Endothelial cell of umbilical vein (primary cell): ENCODE data around the gene SDK2. TPM values are rescaled to one million over a fixed set of nuclear protein-coding genes. Genes with fewer than 3 reads are reported as not detected.

ENCODE experiments used
- BruUV-seq: library from RNA; stranded (reverse); fragments of 400-500 nt; replicated peaks from 2 replicates; lab custom pipeline; 2021; lab: Mats Ljungman, UMichigan
- CTCF ChIA-PET: fragments of 300-600, 350-600 bp; sonication (Branson Sonifier 250); formaldehyde crosslinking; loops from one replicate; lab custom pipeline; 2021; ENCODE audit warnings: antibody characterized with exemption, inconsistent platforms; lab: Charles Lee
- POLR2A ChIA-PET: fragments of 300-600, 350-600 bp; sonication (Branson Sonifier 250); formaldehyde crosslinking; loops from one replicate; lab custom pipeline; 2021; ENCODE audit warnings: antibody characterized with exemption, inconsistent platforms; lab: Charles Lee
- DNase-seq: peaks from one replicate; pipeline ENCODE4 v3.0.0-alpha.2; 2011; ENCODE audit warnings: low read depth, low spot score
- FAIRE-seq: peaks from 2 replicates; lab custom pipeline; 2011; peaks lifted over from hg19 to GRCh38; lab: Jason Lieb, UNC
- H2AFZ ChIP-seq: 2 replicates; pipeline ENCODE4 v1.6.0; 2012; ENCODE audit warnings: low read depth, low read length, control low read depth, inconsistent platforms
- H3K27ac ChIP-seq: 2 replicates; pipeline ENCODE4 v1.5.1; 2011; ENCODE audit warnings: low read depth, mild to moderate bottlenecking, control low read depth, low read length, moderate library complexity; ENCODE audit not compliant: insufficient read depth
- H3K27me3 ChIP-seq, 2 experiments: 2 replicates each; pipeline versions ENCODE4 v1.6.0 to v1.6.1; 2011; ENCODE audit warnings: low read length in 2 of 2, mixed read lengths in 1 of 2; ENCODE audit not compliant: control insufficient read depth in 2 of 2, insufficient read depth in 2 of 2
- H3K36me3 ChIP-seq, 2 experiments: 2 replicates in 1 of 2; 3 replicates in 1 of 2; pipeline ENCODE4 v1.5.1; 2011; ENCODE audit warnings: low read length in 2 of 2, mild to moderate bottlenecking in 1 of 2, moderate library complexity in 1 of 2; ENCODE audit not compliant: control insufficient read depth in 2 of 2, insufficient read depth in 2 of 2; ENCODE audit errors: extremely low read depth in 1 of 2
- H3K4me1 ChIP-seq: 3 replicates; pipeline ENCODE4 v1.5.1; 2011; ENCODE audit warnings: mild to moderate bottlenecking, low read length; ENCODE audit not compliant: control insufficient read depth, insufficient read depth; ENCODE audit errors: extremely low read depth
- H3K4me2 ChIP-seq: 2 replicates; pipeline ENCODE4 v1.6.1; 2011; ENCODE audit warnings: low read length, control low read depth, mixed read lengths; ENCODE audit not compliant: insufficient read depth
- H3K4me3 ChIP-seq, 3 experiments: fragments of 200-600 bp in 1 of 3; sonication (generic), shearing (Covaris generic) in 1 of 3; replicated peaks in 1 of 3; 2 replicates each; pipeline ENCODE4 v1.5.1; 2011 to 2016; ENCODE audit warnings: control low read depth in 3 of 3, low read length in 3 of 3, mild to moderate bottlenecking in 2 of 3, inconsistent platforms in 1 of 3, low read depth in 1 of 3, moderate library complexity in 1 of 3; ENCODE audit not compliant: insufficient read depth in 1 of 3
- H3K79me2 ChIP-seq: 2 replicates; pipeline ENCODE4 v1.6.0; 2012; ENCODE audit warnings: low read length, inconsistent platforms; ENCODE audit not compliant: control insufficient read depth, insufficient read depth
- H3K9ac ChIP-seq: replicated peaks from 2 replicates; pipeline ENCODE3; 2011; ENCODE audit warnings: low read length, control low read depth; ENCODE audit not compliant: insufficient read depth; ENCODE audit errors: extremely low read depth
- H3K9me1 ChIP-seq: replicated peaks from 3 replicates; pipeline ENCODE4 v1.6.0; 2011; ENCODE audit warnings: mild to moderate bottlenecking, low read length; ENCODE audit not compliant: control insufficient read depth, insufficient read depth; ENCODE audit errors: extremely low read depth
- H3K9me3 ChIP-seq: replicated peaks from 2 replicates; pipeline ENCODE4 v1.5.1; 2012; ENCODE audit warnings: low read length, inconsistent platforms; ENCODE audit not compliant: control insufficient read depth, insufficient read depth
- H4K20me1 ChIP-seq: replicated peaks from 2 replicates; pipeline ENCODE3; 2011; ENCODE audit warnings: mild to moderate bottlenecking, low read length; ENCODE audit not compliant: control insufficient read depth, insufficient read depth; ENCODE audit errors: extremely low read depth
- CTCF ChIP-seq, 2 donors: IDR thresholded peaks; 1 replicate in 1 of 2; 2 replicates in 1 of 2; pipeline ENCODE4 v1.5.1; 2011; ENCODE audit warnings: low read length in 2 of 2, mild to moderate bottlenecking in 2 of 2, moderate library complexity in 2 of 2, control low read depth in 1 of 2, inconsistent platforms in 1 of 2, low read depth in 1 of 2; ENCODE audit not compliant: insufficient read depth in 1 of 2; ENCODE audit errors: extremely low read depth in 1 of 2
- EZH2 ChIP-seq: IDR thresholded peaks from 2 replicates; pipeline ENCODE4 v1.6.1; 2012; ENCODE audit warnings: borderline replicate concordance, low read depth, mild to moderate bottlenecking, moderate library complexity, low read length, inconsistent platforms; ENCODE audit not compliant: severe bottlenecking
- FOS ChIP-seq: IDR thresholded peaks from 2 replicates; pipeline ENCODE4 v1.6.1; 2011; ENCODE audit warnings: mild to moderate bottlenecking, low read length, moderate library complexity, borderline replicate concordance; ENCODE audit not compliant: insufficient read depth
- GATA2 ChIP-seq: IDR thresholded peaks from 2 replicates; pipeline ENCODE4 v1.7.0; 2011; ENCODE audit warnings: low read depth, mild to moderate bottlenecking, moderate library complexity, mixed read lengths, low read length; ENCODE audit not compliant: insufficient read length, insufficient read depth
- JUN ChIP-seq: IDR thresholded peaks from 2 replicates; pipeline ENCODE4 v1.6.1; 2011; ENCODE audit warnings: borderline replicate concordance, low read depth; ENCODE audit not compliant: insufficient read length, insufficient read depth
- MAX ChIP-seq: IDR thresholded peaks from 2 replicates; pipeline ENCODE4 v1.6.1; 2011; ENCODE audit not compliant: insufficient read depth, insufficient read length
- MYC ChIP-seq: IDR thresholded peaks from one replicate; pipeline ENCODE4 v1.6.1; 2011; ENCODE audit warnings: mild to moderate bottlenecking, low read depth, low read length
- POLR2A ChIP-seq: IDR thresholded peaks from 2 replicates; pipeline ENCODE4 v1.6.1; 2012; ENCODE audit warnings: low read depth, mild to moderate bottlenecking, control low read depth, low read length
- POLR2AphosphoS5 ChIP-seq: IDR thresholded peaks from 2 replicates; pipeline ENCODE4 v1.6.1; 2012; ENCODE audit warnings: low read depth, mild to moderate bottlenecking, control low read depth, low read length, moderate library complexity; ENCODE audit not compliant: insufficient read depth
- dilution Hi-C: fragments of 300-500 bp; cut with MboI; formaldehyde crosslinking; loops from one replicate; pipeline ENCODE4 v1.15.0; 2019; ENCODE audit warnings: low sequenced_read_pairs; ENCODE audit not compliant: extremely low pct_ligation_motif_present
- intact Hi-C: fragments of 100-400 bp; cut with micrococcal nuclease; formaldehyde crosslinking; loops from one replicate; pipeline ENCODE4 v1.10.0; 2022
- polyA plus RNA-seq, 4 experiments: library from polyadenylated mRNA; depleted of rRNA in 3 of 4; stranded (reverse) in 3 of 4; unstranded in 1 of 4; fragments of >200 nt; gene quantifications; 2 replicates each; pipeline versions ENCODE4 v1.2.1 to v1.2.3, GENCODE V29; 2011 to 2012; ENCODE audit warnings: missing spikeins in 1 of 4
- total RNA-seq: library from RNA; stranded (reverse); gene quantifications from 2 replicates; pipeline ENCODE4 v1.2.3, GENCODE V29; 2021

SDK2 gene
- total and polyA plus RNA-seq, 2 donors (not counting 3 experiments of a cell fraction or from before 2014, with no cell fraction given) = not detected

GRCh38 chr17:73623818-73624217 is 20.4 kb downstream of the SDK2 start:
- CTCF ChIA-PET = no interaction called here

GRCh38 chr17:73623247-73623646 is 21.0 kb downstream of the SDK2 start:
- intact Hi-C loops (no loop called here), dilution Hi-C loops (no loop called here)
- no peak for DNase-seq
- Histone ChIP-seq H3K4me1 (no peaks in the 10 kb centered on the region), H3K9ac (no peak overlapping the region), H2AFZ (no peak overlapping the region), H3K9me1 (no peaks in the 10 kb centered on the region), H3K79me2 (no peaks in the 10 kb centered on the region), H4K20me1 (no peaks in the 10 kb centered on the region), H3K4me2 (no peak overlapping the region), H3K27me3 (no peaks in the 10 kb centered on the region), H3K4me3 (no peak overlapping the region), H3K27ac (no peak overlapping the region), H3K9me3 (no peaks in the 10 kb centered on the region), H3K36me3 (no peaks in the 10 kb centered on the region)
- POLR2A ChIA-PET = no interaction called here
- CTCF ChIA-PET = no interaction called here
- no peak for FAIRE-seq
- BruUV-seq = no TSS peak
- no peak for TF ChIP-seq MYC
- no peak for TF ChIP-seq JUN
- TF ChIP-seq POLR2A = no peak
- no peak for TF ChIP-seq POLR2AphosphoS5
- TF ChIP-seq CTCF (IDR thresholded peaks at IDR 0.05; ENCODE audit: extremely low read depth in 1 of 2, insufficient read depth in 1 of 2, low read depth in 1 of 2, low read length in 2 of 2) = no peak
- no peak for TF ChIP-seq FOS
- TF ChIP-seq EZH2 = no peak
- TF ChIP-seq MAX = no peak
- no peak for TF ChIP-seq GATA2

More at GRCh38 chr17:73623818-73624217, 20.4 kb downstream of the SDK2 start:
- DNase-seq (no peak), FAIRE-seq (no peak)
- no peaks in the 10 kb centered on the region for H4K20me1 ChIP-seq
- no peaks in the 10 kb centered on the region for H3K79me2 ChIP-seq
- no peaks in the 10 kb centered on the region for H3K9me3 ChIP-seq
- H2AFZ ChIP-seq = no peak overlapping the region
- intact Hi-C loops (no loop called here), dilution Hi-C loops (no loop called here)
- H3K36me3 ChIP-seq = no peaks in the 10 kb centered on the region
- POLR2A ChIA-PET = no interaction called here
- H3K4me3 ChIP-seq = no peak overlapping the region
- H3K4me1 ChIP-seq = no peaks in the 10 kb centered on the region
- no peak overlapping the region for H3K4me2 ChIP-seq
- H3K27me3 ChIP-seq = no peaks in the 10 kb centered on the region
- H3K9me1 ChIP-seq = no peaks in the 10 kb centered on the region
- no peak overlapping the region for H3K27ac ChIP-seq
- no TSS peak for BruUV-seq
- TF ChIP-seq FOS (no peak), MAX (no peak), POLR2AphosphoS5 (no peak)
- no peak overlapping the region for H3K9ac ChIP-seq
